Measurements from ENCODE around the gene BCDIN3D.
"Not testable (repeated sequence)": the region's sequence is repeated elsewhere in the genome, so short reads cannot be mapped to it uniquely, and the experiment has no call there.

BCDIN3D gene

DNA sequence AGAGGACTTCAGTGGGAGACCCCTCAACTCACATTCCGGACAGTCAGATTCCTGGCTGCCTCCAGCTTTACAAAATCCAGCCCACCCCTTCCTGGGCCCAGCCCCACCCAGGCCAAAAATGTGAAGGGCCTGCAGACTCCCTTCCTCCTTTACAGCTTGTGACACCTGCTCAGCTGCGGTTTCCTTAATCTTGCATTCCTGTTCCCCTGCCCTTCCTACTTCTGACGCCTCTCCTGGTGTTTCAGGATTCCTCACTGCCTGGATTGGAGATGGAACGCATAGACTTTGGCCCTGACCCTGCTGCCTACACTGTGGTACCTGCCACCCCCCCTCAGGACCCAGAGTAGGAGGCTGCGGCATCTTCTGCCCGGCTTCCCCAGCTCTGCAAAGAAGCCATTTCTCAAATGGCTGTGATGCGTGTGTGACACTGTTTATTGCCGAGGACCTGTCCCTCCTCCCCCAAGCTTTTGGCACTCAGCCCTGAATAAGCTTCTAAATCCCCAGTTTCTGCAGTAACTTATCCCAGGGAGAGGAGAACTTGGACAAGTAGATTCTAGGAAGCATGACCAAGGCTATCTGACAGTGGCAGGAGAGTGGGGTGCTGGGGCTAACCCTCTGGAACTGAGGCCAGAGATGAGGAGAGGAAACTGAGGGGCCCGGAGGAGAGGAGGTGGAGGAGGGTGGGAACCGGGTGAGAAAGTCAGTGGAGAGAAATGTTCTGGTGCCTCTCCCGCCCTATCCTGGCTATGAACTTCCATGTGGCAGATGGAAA is 24.9 kb upstream of the BCDIN3D start:
- Histone ChIP-seq H3K36me3 (ENCODE audit: insufficient read depth, low read depth, low read length) (no peaks in the 10 kb centered on the region), H3K4me1 (ENCODE audit: insufficient read depth, low read length) (no peaks in the 10 kb centered on the region), H3K4me3 (ENCODE audit: low read length) (no peak overlapping the region), H3K9ac (ENCODE audit: low read depth, low read length) (no peak overlapping the region), H3K27me3 (ENCODE audit: insufficient read depth, low read length) (peaks cover 7% of the 10 kb centered on the region), H3K27ac (ENCODE audit: low read length) (no peak overlapping the region), H3K9me3 (ENCODE audit: insufficient read depth, low read depth, low read length) (no peaks in the 10 kb centered on the region)

DNA sequence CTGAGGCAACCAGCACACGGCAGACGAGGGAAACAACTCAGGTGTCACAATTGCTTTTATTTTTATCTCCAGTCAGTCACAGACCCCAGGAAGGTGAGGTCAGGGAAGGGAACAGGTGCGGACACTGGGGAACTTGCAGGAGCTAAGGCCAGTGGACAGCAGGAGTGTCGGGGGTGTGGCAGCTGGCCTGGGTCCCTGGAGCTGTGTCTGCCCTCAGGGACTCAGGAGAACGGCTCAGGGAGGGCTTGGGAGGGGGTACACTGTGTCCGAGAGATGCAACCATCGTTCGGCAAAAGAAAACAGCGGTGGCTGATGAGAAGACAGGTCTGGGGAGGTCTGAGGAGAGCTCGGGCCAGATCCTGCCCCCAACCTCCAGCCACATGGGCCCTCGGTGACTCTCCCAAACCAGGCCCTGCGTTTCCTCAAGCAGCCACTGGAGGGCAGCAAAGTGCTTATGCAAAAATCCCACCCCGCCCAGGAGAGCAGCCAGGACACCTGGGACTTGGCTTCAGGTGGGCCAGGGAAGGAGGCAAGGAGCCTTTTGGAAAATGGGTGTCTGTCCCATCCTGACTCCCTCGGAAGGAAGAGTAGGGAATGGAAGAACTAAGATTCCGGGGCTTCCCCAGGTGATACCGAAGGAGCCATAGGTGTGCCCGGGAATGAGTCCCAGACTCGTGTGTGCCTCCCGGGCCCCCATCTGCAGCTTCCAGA is 24.1 kb upstream of the BCDIN3D start:
- H3K36me3 ChIP-seq (ENCODE audit: insufficient read depth, low read depth, low read length): no peaks in the 10 kb centered on the region
- no peak overlapping the region for H3K9ac ChIP-seq (ENCODE audit: low read depth, low read length)
- H3K4me1 ChIP-seq (ENCODE audit: insufficient read depth, low read length): no peaks in the 10 kb centered on the region
- peaks cover 7% of the 10 kb centered on the region for H3K27me3 ChIP-seq (ENCODE audit: insufficient read depth, low read length)
- no peaks in the 10 kb centered on the region for H3K9me3 ChIP-seq (ENCODE audit: insufficient read depth, low read depth, low read length)
- H3K27ac ChIP-seq (ENCODE audit: low read length): no peak overlapping the region
- no peak overlapping the region for H3K4me3 ChIP-seq (ENCODE audit: low read length)

DNA sequence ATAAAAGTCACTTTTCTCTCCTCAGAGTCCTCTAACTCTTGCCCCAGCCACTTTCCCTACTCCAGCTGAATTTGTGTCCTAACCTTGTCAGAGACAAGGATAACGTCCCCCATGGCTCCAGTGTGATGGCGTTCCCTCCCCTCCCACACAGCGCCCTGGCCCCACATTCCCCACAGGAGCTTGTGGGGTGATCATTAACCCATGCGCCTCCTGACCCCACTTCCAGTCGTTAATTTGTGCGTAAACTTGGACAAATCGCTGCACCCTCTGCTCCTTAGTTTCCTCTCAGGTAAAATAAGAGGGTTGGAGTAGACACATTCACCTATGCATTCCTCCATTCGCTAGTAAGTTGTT is 22.9 kb upstream of the BCDIN3D start:
- no peaks in the 10 kb centered on the region for H3K36me3 ChIP-seq (ENCODE audit: insufficient read depth, low read depth, low read length)
- H3K27ac ChIP-seq (ENCODE audit: low read length): no peak overlapping the region
- H3K4me1 ChIP-seq (ENCODE audit: insufficient read depth, low read length): no peaks in the 10 kb centered on the region
- peaks cover 7% of the 10 kb centered on the region for H3K27me3 ChIP-seq (ENCODE audit: insufficient read depth, low read length)
- H3K9me3 ChIP-seq (ENCODE audit: insufficient read depth, low read depth, low read length): no peaks in the 10 kb centered on the region
- H3K9ac ChIP-seq (ENCODE audit: low read depth, low read length): no peak overlapping the region
- no peak overlapping the region for H3K4me3 ChIP-seq (ENCODE audit: low read length)

GRCh38 chr12:49865109-49865781 is 22.3 kb upstream of the BCDIN3D start:
- Histone ChIP-seq H3K27ac (ENCODE audit: low read length) (no peak overlapping the region), H3K4me1 (ENCODE audit: insufficient read depth, low read length) (no peaks in the 10 kb centered on the region), H3K36me3 (ENCODE audit: insufficient read depth, low read depth, low read length) (no peaks in the 10 kb centered on the region), H3K9me3 (ENCODE audit: insufficient read depth, low read depth, low read length) (no peaks in the 10 kb centered on the region), H3K9ac (ENCODE audit: low read depth, low read length) (no peak overlapping the region), H3K4me3 (ENCODE audit: low read length) (no peak overlapping the region), H3K27me3 (ENCODE audit: insufficient read depth, low read length) (peaks cover 7% of the 10 kb centered on the region)

DNA sequence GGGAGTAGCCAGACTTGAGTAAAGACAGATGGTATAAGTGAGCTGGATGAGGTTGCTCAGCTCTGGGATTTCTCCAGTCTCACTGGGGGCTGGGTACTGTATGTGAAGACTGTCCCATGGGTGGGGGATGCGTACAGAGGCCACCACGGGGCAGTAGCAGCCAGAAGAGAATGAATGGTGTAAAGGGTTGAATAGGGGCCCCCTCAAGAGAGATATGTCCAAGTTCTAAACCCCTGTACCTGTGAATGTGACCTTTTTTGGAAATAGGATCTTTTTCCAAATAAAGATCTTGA is 21.8 kb upstream of the BCDIN3D start:
- no peaks in the 10 kb centered on the region for H3K9me3 ChIP-seq (ENCODE audit: insufficient read depth, low read depth, low read length)
- no peaks in the 10 kb centered on the region for H3K4me1 ChIP-seq (ENCODE audit: insufficient read depth, low read length)
- no peak overlapping the region for H3K9ac ChIP-seq (ENCODE audit: low read depth, low read length)
- peaks cover 7% of the 10 kb centered on the region for H3K27me3 ChIP-seq (ENCODE audit: insufficient read depth, low read length)
- H3K36me3 ChIP-seq (ENCODE audit: insufficient read depth, low read depth, low read length): no peaks in the 10 kb centered on the region
- no peak overlapping the region for H3K27ac ChIP-seq (ENCODE audit: low read length)
- no peak overlapping the region for H3K4me3 ChIP-seq (ENCODE audit: low read length)

GRCh38 chr12:49863946-49864797 is 21.3 kb upstream of the BCDIN3D start:
- Histone ChIP-seq H3K9me3 (ENCODE audit: insufficient read depth, low read depth, low read length) (no peaks in the 10 kb centered on the region), H3K27me3 (ENCODE audit: insufficient read depth, low read length) (peaks cover 7% of the 10 kb centered on the region), H3K36me3 (ENCODE audit: insufficient read depth, low read depth, low read length) (no peaks in the 10 kb centered on the region), H3K4me3 (ENCODE audit: low read length) (no peak overlapping the region), H3K27ac (ENCODE audit: low read length) (no peak overlapping the region), H3K4me1 (ENCODE audit: insufficient read depth, low read length) (no peaks in the 10 kb centered on the region), H3K9ac (ENCODE audit: low read depth, low read length) (no peak overlapping the region)

DNA sequence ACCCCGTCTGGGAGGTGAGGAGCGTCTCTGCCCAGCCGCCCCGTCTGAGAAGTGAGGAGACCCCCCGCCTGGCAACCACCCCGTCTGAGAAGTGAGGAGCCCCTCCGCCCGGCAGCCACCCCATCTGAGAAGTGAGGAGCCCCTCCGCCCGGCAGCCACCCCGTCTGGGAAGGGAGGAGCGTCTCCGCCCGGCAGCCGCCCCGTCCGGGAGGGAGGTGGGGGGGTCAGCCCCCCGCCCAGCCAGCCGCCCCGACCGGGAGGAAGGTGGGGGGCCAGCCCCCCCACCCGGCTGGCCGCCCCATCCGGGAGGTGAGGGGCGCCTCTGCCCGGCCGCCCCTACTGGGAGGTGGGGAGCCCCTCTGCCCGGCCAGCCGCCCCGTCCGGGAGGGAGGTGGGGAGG is 18.0 kb upstream of the BCDIN3D start:
- not testable (repeated sequence) for H3K9ac ChIP-seq (ENCODE audit: low read depth, low read length); H3K27ac ChIP-seq (ENCODE audit: low read length); H3K36me3 ChIP-seq (ENCODE audit: insufficient read depth, low read depth, low read length); H3K27me3 ChIP-seq (ENCODE audit: insufficient read depth, low read length); H3K9me3 ChIP-seq (ENCODE audit: insufficient read depth, low read depth, low read length); H3K4me1 ChIP-seq (ENCODE audit: insufficient read depth, low read length); H3K4me3 ChIP-seq (ENCODE audit: low read length)

GRCh38 chr12:49855890-49856289 is 13.0 kb upstream of the BCDIN3D start:
- not testable (repeated sequence) for H3K27me3 ChIP-seq (ENCODE audit: insufficient read depth, low read length); H3K36me3 ChIP-seq (ENCODE audit: insufficient read depth, low read depth, low read length); H3K4me1 ChIP-seq (ENCODE audit: insufficient read depth, low read length); H3K9me3 ChIP-seq (ENCODE audit: insufficient read depth, low read depth, low read length); H3K4me3 ChIP-seq (ENCODE audit: low read length); H3K27ac ChIP-seq (ENCODE audit: low read length); H3K9ac ChIP-seq (ENCODE audit: low read depth, low read length)

GRCh38 chr12:49854976-49855375 is 12.1 kb upstream of the BCDIN3D start:
- Histone ChIP-seq H3K9ac (ENCODE audit: low read depth, low read length) (no peak overlapping the region), H3K36me3 (ENCODE audit: insufficient read depth, low read depth, low read length) (no peaks in the 10 kb centered on the region), H3K4me1 (ENCODE audit: insufficient read depth, low read length) (no peaks in the 10 kb centered on the region), H3K9me3 (ENCODE audit: insufficient read depth, low read depth, low read length) (no peaks in the 10 kb centered on the region), H3K4me3 (ENCODE audit: low read length) (no peak overlapping the region), H3K27me3 (ENCODE audit: insufficient read depth, low read length) (peaks cover 12% of the 10 kb centered on the region; the same call in 1 of the 2 replicates), H3K27ac (ENCODE audit: low read length) (no peak overlapping the region)

GRCh38 chr12:49853671-49854070 is 10.8 kb upstream of the BCDIN3D start:
- Histone ChIP-seq H3K4me3 (ENCODE audit: low read length) (no peak overlapping the region), H3K27ac (ENCODE audit: low read length) (no peak overlapping the region), H3K4me1 (ENCODE audit: insufficient read depth, low read length) (no peaks in the 10 kb centered on the region), H3K9me3 (ENCODE audit: insufficient read depth, low read depth, low read length) (no peaks in the 10 kb centered on the region), H3K27me3 (ENCODE audit: insufficient read depth, low read length) (peaks cover 13% of the 10 kb centered on the region), H3K9ac (ENCODE audit: low read depth, low read length) (no peak overlapping the region), H3K36me3 (ENCODE audit: insufficient read depth, low read depth, low read length) (no peaks in the 10 kb centered on the region)

- H3K27ac ChIP-seq (ENCODE audit: low read length): no peak overlapping the region
- H3K4me1 ChIP-seq (ENCODE audit: insufficient read depth, low read length): peaks cover 4% of the 10 kb centered on the region; the same call in 1 of the 2 replicates
- no peaks in the 10 kb centered on the region for H3K36me3 ChIP-seq (ENCODE audit: insufficient read depth, low read depth, low read length)
- H3K9me3 ChIP-seq (ENCODE audit: insufficient read depth, low read depth, low read length): no peaks in the 10 kb centered on the region
- peaks cover 21% of the 10 kb centered on the region for H3K27me3 ChIP-seq (ENCODE audit: insufficient read depth, low read length)
- no peak overlapping the region for H3K4me3 ChIP-seq (ENCODE audit: low read length)
- H3K9ac ChIP-seq (ENCODE audit: low read depth, low read length): no peak overlapping the region
Observed at GRCh38 chr12:49847161-49847560, 4.3 kb upstream of the BCDIN3D start.
